Neural progenitor cell (in vitro differentiated cells): ENCODE results near the gene PCDHB6. TPM values are rescaled to one million over a fixed set of nuclear protein-coding genes. Genes with fewer than 3 reads are reported as not detected.
A peak's percentile ranks its signal among the peaks of the same experiment; 100 is the strongest.
"Not testable (repeated sequence)": the region's sequence is repeated elsewhere in the genome, so short reads cannot be mapped to it uniquely, and the experiment has no call there.

Source experiments
- DNase-seq: peaks from one replicate; pipeline ENCODE4 v3.0.0-alpha.2; 2016; ENCODE audit warnings: low spot score
- H2AFZ ChIP-seq: fragments of 200-600 bp; sonication (generic); replicated peaks from 2 replicates; pipeline ENCODE4 v1.6.1; 2016; ENCODE audit warnings: antibody characterized with exemption
- H3F3A ChIP-seq: fragments of 200-600 bp; sonication (generic); 2 replicates; pipeline ENCODE4 v1.6.1; 2016; ENCODE audit warnings: antibody characterized with exemption, low read depth
- H3K27ac ChIP-seq: fragments of 200-600 bp; sonication (generic); 2 replicates; pipeline ENCODE4 v1.5.1; 2016; ENCODE audit warnings: mild to moderate bottlenecking
- H3K27me3 ChIP-seq: fragments of 200-600 bp; sonication (generic); 2 replicates; pipeline ENCODE4 v1.6.1; 2016; ENCODE audit warnings: mild to moderate bottlenecking, moderate library complexity
- H3K36me3 ChIP-seq: fragments of 200-600 bp; sonication (generic); 2 replicates; pipeline ENCODE4 v1.5.1; 2016
- H3K4me1 ChIP-seq: fragments of 200-600 bp; sonication (generic); 2 replicates; pipeline ENCODE4 v1.6.1; 2016; ENCODE audit warnings: mixed run types
- H3K4me2 ChIP-seq: fragments of 200-600 bp; sonication (generic); 2 replicates; pipeline ENCODE4 v1.6.1; 2016
- H3K4me3 ChIP-seq: fragments of 200-600 bp; sonication (generic); 2 replicates; pipeline ENCODE4 v1.5.1; 2016
- H3K79me2 ChIP-seq: fragments of 200-600 bp; sonication (generic); 2 replicates; pipeline ENCODE4 v1.6.1; 2016; ENCODE audit warnings: low read depth
- H3K9ac ChIP-seq: fragments of 200-600 bp; sonication (generic); 2 replicates; pipeline ENCODE4 v1.6.1; 2016
- H3K9me3 ChIP-seq: fragments of 200-600 bp; sonication (generic); 2 replicates; pipeline ENCODE4 v1.5.1; 2016; ENCODE audit warnings: low read depth
- H4K20me1 ChIP-seq: fragments of 200-600 bp; sonication (generic); 2 replicates; pipeline ENCODE4 v1.6.1; 2016; ENCODE audit warnings: low read depth
- H3K27ac Mint-ChIP-seq: 3 replicates; pipeline ENCODE4 v1.8.0; 2021; ENCODE audit warnings: mixed read lengths
- H3K27me3 Mint-ChIP-seq: 2 replicates; pipeline ENCODE4 v1.8.0; 2022; ENCODE audit warnings: low read depth, mild to moderate bottlenecking, inconsistent platforms, moderate library complexity, mixed read lengths; ENCODE audit not compliant: insufficient read depth
- H3K36me3 Mint-ChIP-seq: 3 replicates; pipeline ENCODE4 v1.8.0; 2021; ENCODE audit warnings: mixed read lengths
- H3K4me1 Mint-ChIP-seq: 3 replicates; pipeline ENCODE4 v1.8.0; 2021; ENCODE audit warnings: mixed read lengths
- H3K4me3 Mint-ChIP-seq: 3 replicates; pipeline ENCODE4 v1.8.0; 2021; ENCODE audit warnings: mild to moderate bottlenecking, moderate library complexity, mixed read lengths
- H3K9me3 Mint-ChIP-seq: 3 replicates; pipeline ENCODE4 v1.8.0; 2020; ENCODE audit warnings: mixed read lengths
- CTCF ChIP-seq: fragments of 200-600 bp; sonication (generic); IDR thresholded peaks from 2 replicates; pipeline ENCODE4 v1.5.1; 2017; ENCODE audit warnings: antibody characterized with exemption, mild to moderate bottlenecking
- EZH2 ChIP-seq: fragments of 200-600 bp; sonication (generic); IDR thresholded peaks from 2 replicates; pipeline ENCODE4 v1.6.1; 2017; ENCODE audit warnings: antibody characterized with exemption, mild to moderate bottlenecking, moderate library complexity
- EZH2phosphoT487 ChIP-seq: fragments of 200-600 bp; sonication (generic); IDR thresholded peaks from 2 replicates; pipeline ENCODE4 v1.6.1; 2017; ENCODE audit warnings: antibody characterized with exemption
- total RNA-seq: library from RNA; depleted of rRNA; stranded (reverse); fragments of >200 nt; gene quantifications from 2 replicates; pipeline ENCODE4 v1.2.3, GENCODE V29; 2015; ENCODE audit warnings: low replicate concordance

The PCDHB6 gene
- total RNA-seq, 1 donor from 2014 or later: 1.5 TPM

GRCh38 chr5:141152096-141152495 lies 2.2 kb downstream of the PCDHB6 start:
- H3K27me3 Mint-ChIP-seq, H3K4me1 ChIP-seq, H3K4me2 ChIP-seq, H3F3A ChIP-seq, H3K36me3 Mint-ChIP-seq, H3K4me1 Mint-ChIP-seq, H4K20me1 ChIP-seq, H3K9me3 ChIP-seq, H3K27ac Mint-ChIP-seq, H3K9ac ChIP-seq, H3K4me3 Mint-ChIP-seq, H3K27ac ChIP-seq, H2AFZ ChIP-seq, H3K4me3 ChIP-seq, H3K79me2 ChIP-seq, H3K27me3 ChIP-seq, DNase-seq, H3K36me3 ChIP-seq: not testable (repeated sequence)
- peaks cover 48% of the 10 kb centered on the region for H3K9me3 Mint-ChIP-seq

- H3K4me3 ChIP-seq: no peak overlapping the region
- no peaks in the 10 kb centered on the region for H3K4me1 ChIP-seq
- no peaks in the 10 kb centered on the region for H3F3A ChIP-seq
- H3K27ac Mint-ChIP-seq: no peak overlapping the region
- H3K4me3 Mint-ChIP-seq: no peak overlapping the region
- no peak overlapping the region for H3K27ac ChIP-seq
- no peak overlapping the region for H3K4me2 ChIP-seq
- H4K20me1 ChIP-seq: no peaks in the 10 kb centered on the region
- peaks cover 2% of the 10 kb centered on the region for H3K27me3 Mint-ChIP-seq
- H3K9me3 Mint-ChIP-seq: peaks cover 40% of the 10 kb centered on the region
- peak; percentile 13 for DNase-seq
- no peak for TF ChIP-seq EZH2
- peak; percentile 54 for TF ChIP-seq CTCF
- TF ChIP-seq EZH2phosphoT487: no peak
- no peak overlapping the region for H2AFZ ChIP-seq
- no peak overlapping the region for H3K9ac ChIP-seq
- no peaks in the 10 kb centered on the region for H3K36me3 ChIP-seq
- H3K27me3 ChIP-seq: no peaks in the 10 kb centered on the region
- no peaks in the 10 kb centered on the region for H3K36me3 Mint-ChIP-seq
- H3K4me1 Mint-ChIP-seq: no peaks in the 10 kb centered on the region
- H3K9me3 ChIP-seq: no peaks in the 10 kb centered on the region
- H3K79me2 ChIP-seq: no peaks in the 10 kb centered on the region
Measured at GRCh38 chr5:141155540-141156374, 5.9 kb downstream of the PCDHB6 start.

GRCh38 chr5:141157356-141157755 lies 7.5 kb downstream of the PCDHB6 start:
- H3K4me1 Mint-ChIP-seq, H3K4me3 Mint-ChIP-seq, H3K27ac ChIP-seq, DNase-seq, H3K27me3 ChIP-seq, H2AFZ ChIP-seq, H3K36me3 ChIP-seq, H3K27ac Mint-ChIP-seq, H3K4me2 ChIP-seq, H3K27me3 Mint-ChIP-seq, H3F3A ChIP-seq, H3K79me2 ChIP-seq, H3K9me3 ChIP-seq, H3K36me3 Mint-ChIP-seq, H4K20me1 ChIP-seq, H3K9ac ChIP-seq, H3K4me3 ChIP-seq, H3K4me1 ChIP-seq: not testable (repeated sequence)
- H3K9me3 Mint-ChIP-seq: peaks cover 30% of the 10 kb centered on the region

GRCh38 chr5:141157901-141158300 lies 8.0 kb downstream of the PCDHB6 start:
- not testable (repeated sequence) for H3K27me3 Mint-ChIP-seq
- peaks cover 28% of the 10 kb centered on the region for H3K9me3 Mint-ChIP-seq

More at GRCh38 chr5:141157901-141158300, 8.0 kb downstream of the PCDHB6 start:
- not testable (repeated sequence) for H3K36me3 Mint-ChIP-seq, H3K4me3 ChIP-seq, H3K4me3 Mint-ChIP-seq, H3K4me2 ChIP-seq, H3K36me3 ChIP-seq, H3K9me3 ChIP-seq, DNase-seq, H2AFZ ChIP-seq, H3K4me1 ChIP-seq, H3K27me3 ChIP-seq, H3K27ac Mint-ChIP-seq, H3K79me2 ChIP-seq, H4K20me1 ChIP-seq, H3K9ac ChIP-seq, H3F3A ChIP-seq, H3K27ac ChIP-seq, H3K4me1 Mint-ChIP-seq
